Measurements from ENCODE around the gene GCLC. TPM values are rescaled to one million over a fixed set of nuclear protein-coding genes. Genes with fewer than 3 reads are reported as not detected.

The GCLC gene
- total and polyA plus RNA-seq, 10 of the 15 experiments (the other 5 are each of a cell fraction or from before 2014, with no cell fraction given) = 6.5 to 23.6 (median 12.5) TPM

DNA sequence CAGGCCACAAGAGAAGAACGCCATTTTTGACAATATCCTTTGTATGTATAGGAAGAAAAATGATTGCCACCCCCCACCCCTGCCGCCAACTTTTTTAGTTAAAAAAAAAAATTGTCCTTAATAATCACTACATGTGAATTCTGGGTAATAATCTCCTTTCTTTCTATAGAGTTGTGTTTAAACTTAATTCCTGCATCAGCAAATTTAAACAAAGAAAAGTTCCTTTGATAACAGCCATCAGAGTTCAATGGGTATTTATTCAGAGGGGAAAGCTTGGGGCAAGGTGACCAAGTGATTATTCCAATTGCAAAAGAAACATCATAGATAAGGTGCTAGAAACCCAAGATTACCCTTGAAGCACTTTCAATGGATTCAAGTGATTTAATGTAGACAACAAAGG lies 47.0 kb downstream of the GCLC start:
- no TSS peak for BruUV-seq (replicated peaks)
- ChIA-PET CTCF (interaction anchor here (0.9 to 9.6 kb wide), 4 partner anchors 152 to 328 kb away, joined by 3 to 261 read pairs (median 74); no protein-coding TSS in a partner anchor), RAD21 (ENCODE audit: unreplicated experiment) (interaction anchor here (1.1 to 2.7 kb wide), 2 partner anchors 154 to 326 kb away, joined by 3 to 13 read pairs; no protein-coding TSS in a partner anchor), POLR2A (no interaction called here), SMC1A (ENCODE audit: uncharacterized antibody, unreplicated experiment) (interaction anchor here (0.9 to 3.5 kb wide), 7 partner anchors 9 to 326 kb away, joined by 3 to 23 read pairs (median 5); no protein-coding TSS in a partner anchor)
- no peaks in the 10 kb centered on the region; a peak in 3 of 4 replicates for H3K36me3 ChIP-seq (ENCODE audit: control insufficient read depth in 2 of 2, insufficient read depth in 2 of 2, low read length in 1 of 2)
- no peaks in the 10 kb centered on the region for H3K9me3 ChIP-seq (replicated peaks; ENCODE audit: control insufficient read depth, insufficient read depth, low read length)
- no peaks in the 10 kb centered on the region for H3K4me1 ChIP-seq (ENCODE audit: control insufficient read depth, insufficient read depth, low read length)
- intact Hi-C loops (cut with micrococcal nuclease; ENCODE audit: unreplicated experiment) = no loop called here
- H4K20me1 ChIP-seq (ENCODE audit: control insufficient read depth, insufficient read depth) = no peaks in the 10 kb centered on the region
- no peak overlapping the region for H3K9ac ChIP-seq (ENCODE audit: control insufficient read depth, insufficient read depth, low read length)
- H3K27me3 ChIP-seq (replicated peaks in 1 of 2; ENCODE audit: control insufficient read depth in 2 of 2, insufficient read depth in 2 of 2, low read length in 1 of 2) = no peaks in the 10 kb centered on the region
- 98% methylated on average over 2 of the region's 2 CpGs for WGBS (ENCODE audit: insufficient coverage, insufficient replicate concordance, low lambda C conversion rate, missing lambda C conversion rate)
- TF ChIP-seq TBL1XR1 (IDR thresholded peaks at IDR 0.05; ENCODE audit: low read depth, low read length) = no peak
- FAIRE-seq = no peak
- in situ Hi-C loops (cut with MboI) = no loop called here
- no peak for DNase-seq (ENCODE audit: low read depth, low spot score)
- no peak overlapping the region for H3K27ac ChIP-seq (ENCODE audit: control insufficient read depth, insufficient read depth)
- no peaks in the 10 kb centered on the region for H3K79me2 ChIP-seq (ENCODE audit: control insufficient read depth, insufficient read depth, low read length)
- no peak overlapping the region for H3K4me2 ChIP-seq (ENCODE audit: control insufficient read depth, insufficient read depth)
- no peak for ATAC-seq
- H2AFZ ChIP-seq (ENCODE audit: control insufficient read depth, low read depth, low read length) = no peak overlapping the region
- no peak overlapping the region for H3K4me3 ChIP-seq

DNA sequence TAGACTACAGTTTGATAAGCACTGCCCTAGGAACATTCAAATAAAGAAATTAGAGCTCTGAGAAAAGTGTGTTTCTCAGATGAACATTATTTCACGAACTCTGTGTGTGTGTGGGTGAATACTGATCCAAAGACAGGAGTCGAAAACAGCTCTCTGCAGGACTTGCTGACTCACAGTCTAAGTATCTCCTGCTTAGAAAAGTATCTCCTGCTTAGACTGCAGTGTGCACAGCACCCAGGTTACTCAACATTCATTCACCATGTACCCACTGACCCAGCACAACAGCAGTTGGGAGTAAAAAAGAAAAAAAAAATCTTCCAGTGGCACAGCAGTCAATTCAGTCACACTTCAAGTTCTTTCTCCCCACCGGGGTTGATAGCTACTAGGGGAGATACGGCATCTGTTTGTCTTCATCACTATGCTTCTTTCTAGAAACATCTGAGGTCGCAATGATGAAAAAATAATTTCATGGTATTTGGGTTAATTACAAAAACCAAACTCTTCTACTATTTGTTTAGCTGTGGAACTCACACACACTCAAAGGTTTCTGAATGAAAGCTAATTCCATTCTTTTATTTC lies 48.0 kb downstream of the GCLC start:
- ChIA-PET RAD21 (ENCODE audit: unreplicated experiment) (interaction anchor here (0.6 to 2.7 kb wide), 4 partner anchors 155 to 326 kb away, joined by 3 to 13 read pairs (median 4); no protein-coding TSS in a partner anchor), CTCF (interaction anchor here (0.6 to 9.6 kb wide), 9 partner anchors 11 to 327 kb away, joined by 3 to 261 read pairs (median 4); partner anchors contain the start of gene GCLC), POLR2A (interaction anchor here (0.6 kb wide), 1 partner anchor 354 kb away, joined by 10 read pairs; no protein-coding TSS in a partner anchor), SMC1A (ENCODE audit: uncharacterized antibody, unreplicated experiment) (interaction anchor here (0.7 to 3.5 kb wide), 14 partner anchors 10 to 325 kb away, joined by 3 to 23 read pairs (median 4); no protein-coding TSS in a partner anchor)
- Histone ChIP-seq H2AFZ (ENCODE audit: control insufficient read depth, low read depth, low read length) (no peak overlapping the region), H3K27ac (ENCODE audit: control insufficient read depth, insufficient read depth) (no peak overlapping the region), H4K20me1 (ENCODE audit: control insufficient read depth, insufficient read depth) (no peaks in the 10 kb centered on the region), H3K4me3 (no peak overlapping the region), H3K79me2 (ENCODE audit: control insufficient read depth, insufficient read depth, low read length) (no peaks in the 10 kb centered on the region), H3K27me3 (replicated peaks in 1 of 2; ENCODE audit: control insufficient read depth in 2 of 2, insufficient read depth in 2 of 2, low read length in 1 of 2) (no peaks in the 10 kb centered on the region), H3K4me2 (ENCODE audit: control insufficient read depth, insufficient read depth) (no peak overlapping the region), H3K9ac (ENCODE audit: control insufficient read depth, insufficient read depth, low read length) (no peak overlapping the region), H3K4me1 (ENCODE audit: control insufficient read depth, insufficient read depth, low read length) (no peaks in the 10 kb centered on the region), H3K9me3 (replicated peaks; ENCODE audit: control insufficient read depth, insufficient read depth, low read length) (no peaks in the 10 kb centered on the region), H3K36me3 (ENCODE audit: control insufficient read depth in 2 of 2, insufficient read depth in 2 of 2, low read length in 1 of 2) (no peaks in the 10 kb centered on the region; a peak in 2 of 4 replicates)
- in situ Hi-C loops (cut with MboI) = no loop called here
- FAIRE-seq (no peak), DNase-seq (ENCODE audit: low read depth, low spot score) (no peak), ATAC-seq (no peak)
- no TSS peak for BruUV-seq (replicated peaks)
- 96% methylated on average over 5 of the region's 5 CpGs for WGBS (ENCODE audit: insufficient coverage, insufficient replicate concordance, low lambda C conversion rate, missing lambda C conversion rate)
- intact Hi-C loops (cut with micrococcal nuclease; ENCODE audit: unreplicated experiment) = no loop called here
- TF ChIP-seq SMAD1 (IDR thresholded peaks at IDR 0.05; ENCODE audit: low read depth, partially characterized antibody) (no peak), NFYA (IDR thresholded peaks at IDR 0.05; ENCODE audit: borderline replicate concordance, low read depth, low read length) (no peak), FOXK2 (IDR thresholded peaks at IDR 0.05) (no peak), NRF1 (conservative IDR thresholded peaks at IDR 0.05; ENCODE audit: low read depth, low read length) (no peak), NFXL1 (IDR thresholded peaks at IDR 0.05; ENCODE audit: borderline replicate concordance) (no peak), DPF2 (IDR thresholded peaks at IDR 0.05) (no peak), CEBPB (IDR thresholded peaks at IDR 0.05; ENCODE audit: borderline replicate concordance in 1 of 2, low read depth in 2 of 2, low read length in 2 of 2) (no peak), ZNF384 (IDR thresholded peaks at IDR 0.05; ENCODE audit: borderline replicate concordance, low read depth, low read length) (no peak), EGR1 (IDR thresholded peaks at IDR 0.05; ENCODE audit: borderline replicate concordance in 1 of 2, low read depth in 2 of 2, low read length in 2 of 2) (no peak), TCF7 (IDR thresholded peaks at IDR 0.05; ENCODE audit: borderline replicate concordance) (no peak)
- TF ChIP-seq, protein P1, sequence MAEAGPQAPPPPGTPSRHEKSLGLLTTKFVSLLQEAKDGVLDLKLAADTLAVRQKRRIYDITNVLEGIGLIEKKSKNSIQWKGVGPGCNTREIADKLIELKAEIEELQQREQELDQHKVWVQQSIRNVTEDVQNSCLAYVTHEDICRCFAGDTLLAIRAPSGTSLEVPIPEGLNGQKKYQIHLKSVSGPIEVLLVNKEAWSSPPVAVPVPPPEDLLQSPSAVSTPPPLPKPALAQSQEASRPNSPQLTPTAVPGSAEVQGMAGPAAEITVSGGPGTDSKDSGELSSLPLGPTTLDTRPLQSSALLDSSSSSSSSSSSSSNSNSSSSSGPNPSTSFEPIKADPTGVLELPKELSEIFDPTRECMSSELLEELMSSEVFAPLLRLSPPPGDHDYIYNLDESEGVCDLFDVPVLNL (IDR thresholded peaks at IDR 0.05; ENCODE audit: low read depth, low read length) = no peak
- TF ChIP-seq, protein P2, sequence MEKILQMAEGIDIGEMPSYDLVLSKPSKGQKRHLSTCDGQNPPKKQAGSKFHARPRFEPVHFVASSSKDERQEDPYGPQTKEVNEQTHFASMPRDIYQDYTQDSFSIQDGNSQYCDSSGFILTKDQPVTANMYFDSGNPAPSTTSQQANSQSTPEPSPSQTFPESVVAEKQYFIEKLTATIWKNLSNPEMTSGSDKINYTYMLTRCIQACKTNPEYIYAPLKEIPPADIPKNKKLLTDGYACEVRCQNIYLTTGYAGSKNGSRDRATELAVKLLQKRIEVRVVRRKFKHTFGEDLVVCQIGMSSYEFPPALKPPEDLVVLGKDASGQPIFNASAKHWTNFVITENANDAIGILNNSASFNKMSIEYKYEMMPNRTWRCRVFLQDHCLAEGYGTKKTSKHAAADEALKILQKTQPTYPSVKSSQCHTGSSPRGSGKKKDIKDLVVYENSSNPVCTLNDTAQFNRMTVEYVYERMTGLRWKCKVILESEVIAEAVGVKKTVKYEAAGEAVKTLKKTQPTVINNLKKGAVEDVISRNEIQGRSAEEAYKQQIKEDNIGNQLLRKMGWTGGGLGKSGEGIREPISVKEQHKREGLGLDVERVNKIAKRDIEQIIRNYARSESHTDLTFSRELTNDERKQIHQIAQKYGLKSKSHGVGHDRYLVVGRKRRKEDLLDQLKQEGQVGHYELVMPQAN (conservative IDR thresholded peaks at IDR 0.05) = no peak

Measured in GM12878 (cell line).